Measurements from ENCODE around the gene HECTD3. TPM values are rescaled to one million over a fixed set of nuclear protein-coding genes. Genes with fewer than 3 reads are reported as not detected.
"Not testable (repeated sequence)": the region's sequence is repeated elsewhere in the genome, so short reads cannot be mapped to it uniquely, and the experiment has no call there.

The HECTD3 gene
- polyA plus RNA-seq, 1 donor from 2014 or later: 9.7 TPM

DNA sequence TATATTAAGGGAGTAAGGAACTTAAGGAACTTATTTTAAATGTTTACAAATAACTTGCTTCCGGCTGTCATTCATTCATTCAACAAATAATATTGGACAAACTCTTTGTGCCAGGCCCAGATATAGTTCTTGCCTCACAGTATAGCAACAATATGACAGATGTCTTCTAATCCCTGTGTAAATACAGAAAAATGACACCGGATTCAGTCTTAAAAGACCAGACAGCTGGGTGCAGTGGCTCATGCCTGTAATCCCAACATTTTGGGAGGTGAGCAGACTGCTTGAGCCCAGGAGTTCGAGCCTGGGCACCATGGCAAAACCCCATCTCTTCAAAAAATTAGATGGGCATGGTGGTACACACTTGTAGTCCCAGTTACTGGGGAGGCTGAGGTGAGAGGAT is 48.4 kb downstream of the HECTD3 start:
- H3F3A ChIP-seq (ENCODE audit: insufficient read depth, low read length, poor library complexity, severe bottlenecking): no peaks in the 10 kb centered on the region
- no peaks in the 10 kb centered on the region for H3K9me3 ChIP-seq (ENCODE audit: low read length)
- no peaks in the 10 kb centered on the region for H3K27me3 ChIP-seq (ENCODE audit: insufficient read depth, low read depth, low read length)
- H2AFZ ChIP-seq (ENCODE audit: low read depth, low read length): no peak overlapping the region
- no peak overlapping the region for H3K4me3 ChIP-seq (ENCODE audit: low read length)
- no peak overlapping the region for H3K4me2 ChIP-seq (ENCODE audit: low read length)
- no peaks in the 10 kb centered on the region for H4K20me1 ChIP-seq (ENCODE audit: insufficient read depth)
- peaks cover 3% of the 10 kb centered on the region for H3K36me3 ChIP-seq (ENCODE audit: insufficient read depth, low read length)
- no peak overlapping the region for H3K27ac ChIP-seq (ENCODE audit: low read length)
- TF ChIP-seq EP300 (conservative IDR thresholded peaks at IDR 0.05; ENCODE audit: poor library complexity, severe bottlenecking): no peak
- no peak for TF ChIP-seq SMC3 (conservative IDR thresholded peaks at IDR 0.05; ENCODE audit: poor library complexity)
- no peak for TF ChIP-seq EZH2 (IDR thresholded peaks at IDR 0.05; ENCODE audit: borderline replicate concordance, insufficient read depth, low read length, poor library complexity, severe bottlenecking)
- TF ChIP-seq, protein P1, sequence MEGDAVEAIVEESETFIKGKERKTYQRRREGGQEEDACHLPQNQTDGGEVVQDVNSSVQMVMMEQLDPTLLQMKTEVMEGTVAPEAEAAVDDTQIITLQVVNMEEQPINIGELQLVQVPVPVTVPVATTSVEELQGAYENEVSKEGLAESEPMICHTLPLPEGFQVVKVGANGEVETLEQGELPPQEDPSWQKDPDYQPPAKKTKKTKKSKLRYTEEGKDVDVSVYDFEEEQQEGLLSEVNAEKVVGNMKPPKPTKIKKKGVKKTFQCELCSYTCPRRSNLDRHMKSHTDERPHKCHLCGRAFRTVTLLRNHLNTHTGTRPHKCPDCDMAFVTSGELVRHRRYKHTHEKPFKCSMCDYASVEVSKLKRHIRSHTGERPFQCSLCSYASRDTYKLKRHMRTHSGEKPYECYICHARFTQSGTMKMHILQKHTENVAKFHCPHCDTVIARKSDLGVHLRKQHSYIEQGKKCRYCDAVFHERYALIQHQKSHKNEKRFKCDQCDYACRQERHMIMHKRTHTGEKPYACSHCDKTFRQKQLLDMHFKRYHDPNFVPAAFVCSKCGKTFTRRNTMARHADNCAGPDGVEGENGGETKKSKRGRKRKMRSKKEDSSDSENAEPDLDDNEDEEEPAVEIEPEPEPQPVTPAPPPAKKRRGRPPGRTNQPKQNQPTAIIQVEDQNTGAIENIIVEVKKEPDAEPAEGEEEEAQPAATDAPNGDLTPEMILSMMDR (IDR thresholded peaks at IDR 0.05; ENCODE audit: poor library complexity, severe bottlenecking): no peak
- TF ChIP-seq, protein P2, sequence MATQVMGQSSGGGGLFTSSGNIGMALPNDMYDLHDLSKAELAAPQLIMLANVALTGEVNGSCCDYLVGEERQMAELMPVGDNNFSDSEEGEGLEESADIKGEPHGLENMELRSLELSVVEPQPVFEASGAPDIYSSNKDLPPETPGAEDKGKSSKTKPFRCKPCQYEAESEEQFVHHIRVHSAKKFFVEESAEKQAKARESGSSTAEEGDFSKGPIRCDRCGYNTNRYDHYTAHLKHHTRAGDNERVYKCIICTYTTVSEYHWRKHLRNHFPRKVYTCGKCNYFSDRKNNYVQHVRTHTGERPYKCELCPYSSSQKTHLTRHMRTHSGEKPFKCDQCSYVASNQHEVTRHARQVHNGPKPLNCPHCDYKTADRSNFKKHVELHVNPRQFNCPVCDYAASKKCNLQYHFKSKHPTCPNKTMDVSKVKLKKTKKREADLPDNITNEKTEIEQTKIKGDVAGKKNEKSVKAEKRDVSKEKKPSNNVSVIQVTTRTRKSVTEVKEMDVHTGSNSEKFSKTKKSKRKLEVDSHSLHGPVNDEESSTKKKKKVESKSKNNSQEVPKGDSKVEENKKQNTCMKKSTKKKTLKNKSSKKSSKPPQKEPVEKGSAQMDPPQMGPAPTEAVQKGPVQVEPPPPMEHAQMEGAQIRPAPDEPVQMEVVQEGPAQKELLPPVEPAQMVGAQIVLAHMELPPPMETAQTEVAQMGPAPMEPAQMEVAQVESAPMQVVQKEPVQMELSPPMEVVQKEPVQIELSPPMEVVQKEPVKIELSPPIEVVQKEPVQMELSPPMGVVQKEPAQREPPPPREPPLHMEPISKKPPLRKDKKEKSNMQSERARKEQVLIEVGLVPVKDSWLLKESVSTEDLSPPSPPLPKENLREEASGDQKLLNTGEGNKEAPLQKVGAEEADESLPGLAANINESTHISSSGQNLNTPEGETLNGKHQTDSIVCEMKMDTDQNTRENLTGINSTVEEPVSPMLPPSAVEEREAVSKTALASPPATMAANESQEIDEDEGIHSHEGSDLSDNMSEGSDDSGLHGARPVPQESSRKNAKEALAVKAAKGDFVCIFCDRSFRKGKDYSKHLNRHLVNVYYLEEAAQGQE (IDR thresholded peaks at IDR 0.05; ENCODE audit: borderline replicate concordance): no peak
- H3K9me2 ChIP-seq (ENCODE audit: insufficient read depth, low read length): no peaks in the 10 kb centered on the region
- no peak overlapping the region for H3K9ac ChIP-seq (ENCODE audit: low read length)
- H3K79me2 ChIP-seq (replicated peaks; ENCODE audit: insufficient read depth, low read length): no peaks in the 10 kb centered on the region

DNA sequence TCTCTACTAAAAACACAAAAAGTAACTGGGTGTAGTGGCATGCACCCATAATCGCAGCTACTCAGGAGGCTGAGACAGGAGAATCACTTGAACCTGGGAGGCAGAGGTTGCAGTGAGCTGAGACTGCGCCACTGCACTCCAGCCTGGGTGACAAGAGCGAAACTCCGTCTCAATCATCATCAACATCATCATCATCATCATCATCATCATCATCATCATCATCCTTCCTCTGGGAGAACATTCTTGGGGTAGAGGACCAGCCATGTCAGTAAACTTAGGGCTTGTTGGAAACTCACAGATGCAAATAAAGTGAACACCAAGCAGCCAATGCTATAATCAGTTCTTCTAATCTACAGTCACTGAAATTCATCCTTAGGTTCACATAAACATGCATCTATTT is 49.1 kb downstream of the HECTD3 start:
- H4K20me1 ChIP-seq (ENCODE audit: insufficient read depth); H3K27me3 ChIP-seq (ENCODE audit: insufficient read depth, low read depth, low read length); H3K4me2 ChIP-seq (ENCODE audit: low read length); H3K9me2 ChIP-seq (ENCODE audit: insufficient read depth, low read length); H3K36me3 ChIP-seq (ENCODE audit: insufficient read depth, low read length); H3K4me3 ChIP-seq (ENCODE audit: low read length); H3K9me3 ChIP-seq (ENCODE audit: low read length); H3K27ac ChIP-seq (ENCODE audit: low read length); H3K79me2 ChIP-seq (replicated peaks; ENCODE audit: insufficient read depth, low read length); H2AFZ ChIP-seq (ENCODE audit: low read depth, low read length); H3F3A ChIP-seq (ENCODE audit: insufficient read depth, low read length, poor library complexity, severe bottlenecking); H3K9ac ChIP-seq (ENCODE audit: low read length): not testable (repeated sequence)

DNA sequence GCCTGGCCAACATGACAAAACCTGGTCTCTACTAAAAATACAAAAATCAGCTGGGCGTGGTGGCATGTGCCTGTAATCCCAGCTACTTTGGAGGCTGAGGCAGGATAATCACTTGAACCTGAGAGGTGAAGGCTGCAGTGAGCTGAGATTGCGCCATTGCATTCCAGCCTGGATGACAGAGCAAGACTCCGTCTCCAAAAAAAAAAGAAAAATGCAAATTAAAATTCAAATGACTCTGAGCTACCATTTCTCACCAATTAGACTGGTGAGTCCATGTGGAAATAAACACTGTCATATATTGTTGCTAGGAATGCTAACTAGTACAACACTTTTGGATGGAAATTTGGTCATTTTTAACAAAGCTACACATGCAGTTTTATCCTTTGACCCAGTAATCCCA is 53.6 kb downstream of the HECTD3 start:
- H3K27ac ChIP-seq (ENCODE audit: low read length); H3K9me3 ChIP-seq (ENCODE audit: low read length): not testable (repeated sequence)

DNA sequence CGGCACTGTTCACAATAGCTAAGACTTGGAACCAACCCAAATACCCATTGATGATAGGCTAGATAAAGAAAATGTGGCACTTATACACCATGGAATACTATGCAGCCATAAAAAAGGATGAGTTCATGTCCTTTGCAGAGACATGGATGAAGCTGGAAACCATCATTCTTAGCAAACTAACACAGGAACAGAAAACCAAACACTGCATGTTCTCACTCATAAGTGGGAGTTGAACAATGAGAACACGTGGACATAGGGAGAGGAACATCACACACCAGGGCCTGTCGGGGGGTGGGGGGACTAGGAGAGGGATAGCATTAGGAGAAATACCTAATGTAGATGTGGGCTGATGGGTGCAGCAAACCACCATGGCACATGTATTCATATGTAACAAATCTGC is 55.0 kb downstream of the HECTD3 start:
- not testable (repeated sequence) for H3F3A ChIP-seq (ENCODE audit: insufficient read depth, low read length, poor library complexity, severe bottlenecking); H3K36me3 ChIP-seq (ENCODE audit: insufficient read depth, low read length); H4K20me1 ChIP-seq (ENCODE audit: insufficient read depth); H3K79me2 ChIP-seq (replicated peaks; ENCODE audit: insufficient read depth, low read length); H3K4me3 ChIP-seq (ENCODE audit: low read length); H3K9me3 ChIP-seq (ENCODE audit: low read length); H2AFZ ChIP-seq (ENCODE audit: low read depth, low read length); H3K27me3 ChIP-seq (ENCODE audit: insufficient read depth, low read depth, low read length); H3K9me2 ChIP-seq (ENCODE audit: insufficient read depth, low read length); H3K4me2 ChIP-seq (ENCODE audit: low read length); H3K27ac ChIP-seq (ENCODE audit: low read length); H3K9ac ChIP-seq (ENCODE audit: low read length)

More for the DNA sequence above, 53.6 kb downstream of the HECTD3 start:
- H2AFZ ChIP-seq (ENCODE audit: low read depth, low read length); H4K20me1 ChIP-seq (ENCODE audit: insufficient read depth); H3K4me2 ChIP-seq (ENCODE audit: low read length); H3K79me2 ChIP-seq (replicated peaks; ENCODE audit: insufficient read depth, low read length); H3K4me3 ChIP-seq (ENCODE audit: low read length); H3K9ac ChIP-seq (ENCODE audit: low read length); H3F3A ChIP-seq (ENCODE audit: insufficient read depth, low read length, poor library complexity, severe bottlenecking); H3K27me3 ChIP-seq (ENCODE audit: insufficient read depth, low read depth, low read length); H3K36me3 ChIP-seq (ENCODE audit: insufficient read depth, low read length); H3K9me2 ChIP-seq (ENCODE audit: insufficient read depth, low read length): not testable (repeated sequence)

Other genes with a start within 250 kb of the HECTD3 start
- gene RPS8, start 235.8 kb downstream of the HECTD3 start, polyA plus RNA-seq: 2,015 and 2,061 TPM in 2 replicates
- not detected in 2 replicates for gene BEST4, start 223.2 kb downstream of the HECTD3 start, polyA plus RNA-seq
- gene PLK3, start 210.9 kb downstream of the HECTD3 start, polyA plus RNA-seq: 8.3 and 12.1 TPM in 2 replicates
- gene DYNLT4, start 204.0 kb downstream of the HECTD3 start, polyA plus RNA-seq: not detected in 2 replicates
- 0.16 TPM in 1 of 2 replicates, not detected in the other for gene BTBD19, start 202.8 kb downstream of the HECTD3 start, polyA plus RNA-seq
- gene PTCH2, start 168.1 kb downstream of the HECTD3 start, polyA plus RNA-seq: 0.78 and 1.3 TPM in 2 replicates
- gene EIF2B3, start 24.7 kb downstream of the HECTD3 start, polyA plus RNA-seq: 28.0 and 38.6 TPM in 2 replicates
- gene UROD, start 930 bp upstream of the HECTD3 start, polyA plus RNA-seq: 87.3 and 96.9 TPM in 2 replicates
- gene ZSWIM5, start 195.3 kb upstream of the HECTD3 start, polyA plus RNA-seq: 27.2 and 30.5 TPM in 2 replicates